Stimulated activated CD8-positive, alpha-beta memory T cell treated with anti-CD3 and anti-CD28 coated beads, Interleukin-12 subunit alpha, Interleukin-12 subunit beta, amount 100 ng/mL, for 4 hours (primary cell): ENCODE measurements around the gene ZC3H10.
"Not testable (repeated sequence)": the region's sequence is repeated elsewhere in the genome, so short reads cannot be mapped to it uniquely, and the experiment has no call there.

Source experiments
- DNase-seq: peaks from one replicate; pipeline ENCODE4 v3.0.0-alpha.2; 2020; ENCODE audit warnings: low read depth

ZC3H10 gene

DNA sequence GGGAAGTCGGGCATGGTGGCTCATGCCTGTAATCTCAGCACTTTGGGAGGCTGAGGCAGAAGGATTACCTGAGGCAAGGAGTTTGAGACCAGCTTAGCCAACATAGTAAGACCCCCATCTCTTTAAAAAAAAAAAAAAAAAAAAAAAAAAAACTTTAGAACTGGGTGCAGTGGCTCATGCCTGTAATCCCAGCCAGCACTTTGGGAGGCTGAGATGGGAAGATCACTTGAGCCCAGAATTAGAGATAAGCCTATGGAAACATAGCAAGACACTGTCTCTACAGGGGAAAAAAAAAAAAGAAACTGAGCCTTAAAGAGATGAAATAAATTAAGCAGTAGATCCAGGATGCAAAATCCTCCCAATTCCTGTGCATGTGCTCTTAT lies 15.4 kb upstream of the ZC3H10 start:
- no peak for DNase-seq

DNA sequence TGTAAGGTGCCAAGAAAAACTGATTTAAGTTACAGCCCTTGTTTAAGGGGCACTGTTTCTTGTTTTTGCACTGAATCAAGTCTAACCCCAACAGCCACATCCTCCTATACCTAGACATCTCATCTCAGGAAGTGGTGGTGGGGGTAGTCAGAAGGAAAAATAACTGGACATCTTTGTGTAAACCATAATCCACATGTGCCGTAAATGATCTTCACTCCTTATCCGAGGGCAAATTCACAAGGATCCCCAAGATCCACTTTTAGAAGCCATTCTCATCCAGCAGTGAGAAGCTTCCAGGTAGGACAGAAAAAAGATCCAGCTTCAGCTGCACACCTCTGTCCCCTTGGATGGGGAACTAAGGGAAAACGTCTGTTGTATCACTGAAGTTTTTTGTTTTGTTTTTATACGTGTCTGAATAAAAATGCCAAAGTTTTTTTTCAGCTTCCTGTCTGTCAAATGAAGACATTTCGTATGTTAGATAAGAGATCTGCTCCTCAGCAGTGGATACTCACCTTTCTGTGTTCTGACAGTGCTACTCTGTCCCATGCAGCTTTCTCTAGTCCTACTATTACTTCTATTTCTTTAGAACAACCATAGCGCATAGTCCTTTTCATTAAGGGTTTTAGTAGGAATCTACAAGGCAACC lies 14.9 kb upstream of the ZC3H10 start:
- no peak for DNase-seq

DNA sequence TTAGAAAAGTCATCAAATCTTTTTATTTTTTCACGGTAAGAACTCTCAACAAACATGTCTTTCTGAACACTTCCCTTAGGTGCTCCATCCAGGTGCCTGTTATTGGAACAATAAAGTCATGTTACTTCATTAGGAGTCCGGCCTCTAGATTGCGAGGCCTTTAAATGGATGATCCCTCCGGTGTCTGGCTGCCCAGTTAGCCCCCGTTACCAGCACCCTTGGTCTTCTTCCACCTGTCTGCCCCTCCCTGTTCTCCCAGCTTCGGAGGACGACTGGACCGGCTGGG lies 14.3 kb upstream of the ZC3H10 start:
- DNase-seq = no peak

DNA sequence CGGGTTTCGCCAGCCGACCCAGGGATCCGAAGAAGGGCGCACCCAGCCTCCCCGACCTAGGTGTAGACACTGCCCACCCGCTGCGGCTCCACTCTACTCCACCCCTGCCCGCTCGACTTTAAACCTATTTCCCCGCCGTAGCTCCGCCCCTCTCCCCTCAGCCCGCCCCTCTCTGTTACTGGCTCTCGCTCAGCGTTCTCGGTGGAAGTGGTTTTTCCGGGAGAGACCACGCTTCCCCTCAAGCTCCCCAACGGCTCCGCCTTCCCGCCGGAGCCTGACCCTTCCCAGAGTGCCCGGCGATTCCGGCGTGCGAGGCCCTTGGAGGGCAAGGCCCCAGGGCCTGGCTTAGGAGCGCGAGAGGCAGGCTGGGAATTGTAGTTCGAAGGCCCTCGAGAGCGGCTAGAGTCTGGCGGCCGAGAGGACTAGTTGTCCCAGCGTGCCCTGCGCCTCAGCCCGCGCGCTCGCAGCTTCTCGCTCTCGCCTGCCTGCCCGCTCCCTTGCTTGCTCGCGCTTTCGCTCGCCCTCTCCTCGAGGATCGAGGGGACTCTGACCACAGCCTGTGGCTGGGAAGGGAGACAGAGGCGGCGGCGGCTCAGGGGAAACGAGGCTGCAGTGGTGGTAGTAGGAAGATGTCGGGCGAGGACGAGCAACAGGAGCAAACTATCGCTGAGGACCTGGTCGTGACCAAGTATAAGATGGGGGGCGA lies 13.8 kb upstream of the ZC3H10 start, which contains the start of gene PA2G4:
Gene PA2G4 (plus strand): TSS at position 451 of the 706 bp plus-strand sequence. CDS start 179 bp downstream, at position 630.
- DNase-seq = peak; percentile 92

DNA sequence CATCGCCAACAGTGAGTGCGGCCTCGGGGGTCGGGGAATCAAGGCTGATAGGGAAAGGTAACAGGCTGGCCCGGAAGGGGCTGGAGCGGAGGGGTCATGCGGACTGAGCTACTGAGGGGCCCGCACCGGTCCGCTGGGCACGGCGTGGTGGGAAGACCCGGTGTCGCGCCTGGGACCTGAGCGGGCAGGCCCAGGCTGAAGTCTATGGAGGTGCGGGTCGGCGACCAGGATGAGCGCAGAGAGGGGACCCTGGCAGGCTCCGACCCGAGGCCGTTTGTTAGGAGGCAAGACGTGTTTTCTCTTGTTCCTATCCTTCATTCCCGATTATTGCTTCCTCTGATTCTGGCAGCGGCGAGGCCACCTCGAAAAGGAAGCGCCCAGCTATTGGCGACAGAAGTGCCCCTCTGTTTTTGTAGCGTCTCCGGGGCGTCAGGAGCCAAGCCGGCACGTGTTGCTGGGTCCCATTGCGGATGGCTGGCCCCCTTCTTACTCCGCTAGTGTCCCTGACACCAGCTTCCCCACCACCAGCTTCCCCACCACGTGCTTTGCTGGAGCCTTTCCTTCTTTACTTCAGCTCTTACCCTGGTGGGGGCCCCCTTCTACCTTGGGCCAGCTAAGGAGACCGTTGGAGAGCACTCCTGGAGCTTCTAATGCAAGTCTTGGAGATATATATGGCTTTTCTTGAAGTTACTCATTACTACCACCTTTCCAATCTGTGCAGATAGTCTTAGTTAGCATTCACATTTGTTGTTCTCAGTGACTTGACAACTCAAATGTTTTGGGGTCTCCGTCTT lies 13.1 kb upstream of the ZC3H10 start:
- no peak for DNase-seq

DNA sequence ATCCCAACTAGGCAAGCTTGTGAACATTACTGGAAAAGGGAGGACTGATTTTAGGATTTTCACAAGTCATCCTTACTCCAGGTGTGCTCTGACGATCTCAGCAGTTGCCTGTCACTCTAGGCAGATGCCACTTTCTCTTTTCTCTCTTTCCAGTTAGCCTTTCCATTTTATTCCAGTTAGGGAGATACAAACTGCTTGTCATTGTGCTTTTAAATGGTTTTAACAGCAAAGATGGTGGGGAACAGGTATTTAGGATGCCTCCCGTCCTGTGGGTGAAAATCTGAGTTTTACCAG lies 12.5 kb upstream of the ZC3H10 start:
- DNase-seq = no peak

DNA sequence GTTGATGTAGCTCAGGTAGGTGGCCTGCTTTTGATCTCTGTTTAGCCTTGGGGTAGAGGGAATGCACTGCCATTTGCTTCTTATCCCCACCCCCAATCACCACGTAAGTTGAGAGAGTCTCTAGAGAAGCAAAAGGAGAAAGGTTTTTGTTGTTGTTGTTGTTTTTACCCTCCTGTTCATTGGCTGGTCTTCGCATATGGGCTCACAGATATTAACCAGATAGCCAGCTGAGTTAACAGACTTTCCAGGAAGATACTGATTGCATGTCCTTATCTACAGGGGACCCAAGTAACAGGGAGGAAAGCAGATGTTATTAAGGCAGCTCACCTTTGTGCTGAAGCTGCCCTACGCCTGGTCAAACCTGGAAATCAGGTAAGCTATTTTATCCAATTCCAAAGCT lies 10.8 kb upstream of the ZC3H10 start:
- no peak for DNase-seq

DNA sequence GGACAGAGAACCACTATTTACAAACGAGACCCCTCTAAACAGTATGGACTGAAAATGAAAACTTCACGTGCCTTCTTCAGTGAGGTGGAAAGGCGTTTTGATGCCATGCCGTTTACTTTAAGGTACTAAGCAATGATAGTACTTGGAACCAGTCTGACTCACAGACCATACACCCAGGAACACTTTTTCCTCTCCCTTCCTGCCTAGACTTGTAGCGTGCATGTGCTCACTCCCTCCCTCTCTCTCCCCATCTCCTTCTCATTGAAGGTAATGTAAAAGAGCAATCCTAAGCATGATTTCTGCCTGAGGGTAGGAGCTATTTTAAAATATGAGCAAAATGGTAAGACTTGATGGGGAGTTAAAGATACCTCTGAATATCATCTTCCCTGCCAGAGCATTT lies 7.5 kb upstream of the ZC3H10 start:
- DNase-seq = no peak

DNA sequence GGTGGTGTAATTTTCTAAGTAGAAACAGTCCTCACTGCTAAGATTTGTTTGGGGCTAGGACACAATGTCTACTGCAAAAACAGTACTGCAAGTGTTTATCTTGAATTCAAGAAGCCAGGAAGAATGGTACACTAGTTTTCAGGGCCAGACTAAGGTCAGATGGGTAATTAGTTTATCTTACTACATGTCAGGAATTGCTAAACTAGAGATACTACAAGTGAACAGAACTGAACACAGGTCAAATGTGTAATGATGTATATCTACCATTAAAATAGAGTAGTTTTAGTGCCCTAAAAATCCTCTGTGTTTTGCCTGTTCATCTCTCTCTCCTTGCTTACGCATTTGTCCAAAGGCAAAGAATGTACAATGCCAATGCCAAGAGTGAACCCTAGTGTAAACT lies 4.0 kb upstream of the ZC3H10 start:
- DNase-seq = no peak

DNA sequence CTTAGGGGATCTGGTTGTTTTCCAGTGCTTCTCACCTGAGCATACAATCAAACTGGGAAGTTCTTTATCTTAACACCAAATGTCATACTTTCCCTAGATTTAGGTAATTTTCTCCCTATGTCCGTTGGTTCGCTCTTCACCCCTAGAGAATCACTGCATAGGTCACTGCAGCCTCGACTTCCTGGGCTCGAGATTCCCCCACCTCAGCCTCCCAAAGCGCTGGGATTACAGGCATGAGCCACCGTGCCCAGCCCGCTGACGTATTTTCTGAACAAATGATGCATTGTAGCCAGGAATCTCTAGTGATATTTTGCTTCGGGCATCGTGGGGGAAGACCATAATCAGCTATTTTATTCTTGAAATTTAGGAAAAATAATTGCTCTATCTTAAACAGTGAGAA lies 2.7 kb upstream of the ZC3H10 start:
- no peak for DNase-seq

DNA sequence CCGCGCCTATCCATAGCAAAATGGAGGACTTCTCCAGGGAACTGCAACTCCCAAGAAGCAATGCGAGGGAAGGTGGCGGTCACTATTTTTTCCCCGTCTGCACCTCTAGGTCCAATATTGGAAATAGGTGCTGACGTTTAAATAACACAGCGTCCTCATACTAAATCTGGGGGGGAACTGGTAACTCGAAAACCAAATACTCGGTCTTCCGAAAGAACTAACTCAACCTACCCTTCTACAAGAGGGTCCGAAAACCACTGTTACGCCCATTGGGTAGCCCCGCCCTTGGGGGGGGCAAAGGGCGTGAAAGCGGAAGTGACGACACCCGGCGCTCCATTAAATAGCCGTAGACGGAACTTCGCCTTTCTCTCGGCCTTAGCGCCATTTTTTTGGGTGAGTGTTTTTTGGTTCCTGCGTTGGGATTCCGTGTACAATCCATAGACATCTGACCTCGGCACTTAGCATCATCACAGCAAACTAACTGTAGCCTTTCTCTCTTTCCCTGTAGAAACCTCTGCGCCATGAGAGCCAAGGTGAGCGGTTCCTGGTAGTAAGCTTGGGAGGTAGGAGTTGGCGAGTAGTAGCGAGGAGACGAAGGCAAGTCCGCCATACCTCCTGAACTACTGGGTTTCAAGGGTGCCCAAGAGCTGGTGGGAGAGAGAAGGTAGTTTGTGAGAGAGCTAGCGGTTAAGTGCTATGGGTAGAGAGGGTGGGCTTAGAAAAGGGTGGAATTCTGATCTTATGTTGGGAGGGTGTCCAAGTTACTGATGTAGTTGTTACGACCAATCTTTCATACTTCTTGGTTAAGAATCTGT lies 1.6 kb upstream of the ZC3H10 start, which contains the start of gene RPL41:
Gene RPL41 (plus strand): TSS at position 367 of the 815 bp plus-strand sequence.
- peak; percentile 88 for DNase-seq

DNA sequence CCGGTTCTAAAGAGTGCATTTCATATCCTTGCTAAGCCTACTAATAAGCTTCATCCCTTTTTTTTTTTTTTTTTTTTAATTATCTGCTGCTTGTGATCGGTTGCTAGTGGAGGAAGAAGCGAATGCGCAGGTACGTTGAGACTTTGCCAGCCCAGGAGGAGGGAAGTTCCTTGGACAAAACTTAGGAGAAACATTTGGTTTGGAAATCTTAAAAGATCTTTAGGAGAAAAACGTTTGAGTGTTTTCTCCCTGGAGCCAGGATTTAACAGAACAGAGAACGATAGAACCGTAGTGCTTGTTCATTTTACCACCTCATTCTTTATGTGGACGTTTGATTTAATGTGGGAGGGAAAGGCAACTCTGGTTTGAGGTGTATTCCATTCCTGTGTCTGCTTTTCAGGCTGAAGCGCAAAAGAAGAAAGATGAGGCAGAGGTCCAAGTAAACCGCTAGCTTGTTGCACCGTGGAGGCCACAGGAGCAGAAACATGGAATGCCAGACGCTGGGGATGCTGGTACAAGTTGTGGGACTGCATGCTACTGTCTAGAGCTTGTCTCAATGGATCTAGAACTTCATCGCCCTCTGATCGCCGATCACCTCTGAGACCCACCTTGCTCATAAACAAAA lies 872 bp upstream of the ZC3H10 start:
- not testable (repeated sequence) for DNase-seq

DNA sequence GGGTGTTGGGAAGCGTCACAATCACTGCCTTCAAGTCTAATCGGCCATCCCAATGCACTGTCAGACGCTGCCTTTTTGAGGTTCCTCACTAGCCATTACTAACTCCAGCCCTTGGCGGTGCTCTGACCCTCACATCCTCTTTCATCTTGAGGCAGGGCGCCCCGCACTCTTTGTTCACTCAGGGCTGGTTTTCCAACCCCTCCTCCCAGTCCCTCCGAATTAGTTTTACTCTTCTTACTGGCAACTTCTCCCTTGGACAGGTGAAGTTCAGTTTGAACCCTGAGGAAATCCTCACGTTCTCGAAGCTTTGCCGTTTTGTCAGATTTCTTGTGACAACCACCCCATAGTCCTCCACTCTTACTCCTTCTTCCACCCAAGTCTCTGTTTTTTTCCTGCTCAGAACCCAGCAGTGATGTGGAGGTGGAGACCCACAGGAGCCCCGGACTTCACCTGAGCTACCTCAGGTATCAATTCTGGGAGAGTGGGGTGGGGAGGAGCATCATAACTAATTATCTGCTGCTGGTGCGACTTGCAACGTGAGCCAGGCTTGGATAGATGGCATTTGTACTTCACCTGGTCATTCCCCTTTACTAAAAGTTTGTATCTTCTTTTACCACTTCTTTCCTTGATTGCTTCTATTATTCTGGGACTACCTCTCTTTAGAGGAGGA lies 757 bp downstream of the ZC3H10 start:
- DNase-seq = no peak

DNA sequence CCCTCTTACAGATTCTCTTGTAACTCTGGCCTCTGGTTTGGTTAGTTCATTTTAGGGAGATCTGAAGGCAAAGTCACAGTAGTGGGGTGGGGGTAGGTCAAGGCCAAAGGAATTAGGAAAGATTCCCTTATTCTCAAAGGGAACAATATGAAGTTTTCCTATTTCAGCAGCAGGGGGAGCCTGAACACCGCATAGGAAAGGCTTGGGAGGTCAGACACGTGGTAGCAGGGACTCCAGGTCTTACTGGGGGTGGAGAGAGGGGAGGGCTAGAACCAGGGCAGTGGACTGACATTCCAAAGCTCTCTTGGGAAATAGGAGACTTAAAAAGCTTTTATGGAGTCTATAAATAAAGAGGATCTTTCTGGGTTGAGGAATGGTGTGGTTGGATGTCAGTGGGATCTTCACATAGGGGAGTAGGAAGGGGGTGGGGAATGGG lies 1.3 kb downstream of the ZC3H10 start:
- DNase-seq = peak; percentile 32

DNA sequence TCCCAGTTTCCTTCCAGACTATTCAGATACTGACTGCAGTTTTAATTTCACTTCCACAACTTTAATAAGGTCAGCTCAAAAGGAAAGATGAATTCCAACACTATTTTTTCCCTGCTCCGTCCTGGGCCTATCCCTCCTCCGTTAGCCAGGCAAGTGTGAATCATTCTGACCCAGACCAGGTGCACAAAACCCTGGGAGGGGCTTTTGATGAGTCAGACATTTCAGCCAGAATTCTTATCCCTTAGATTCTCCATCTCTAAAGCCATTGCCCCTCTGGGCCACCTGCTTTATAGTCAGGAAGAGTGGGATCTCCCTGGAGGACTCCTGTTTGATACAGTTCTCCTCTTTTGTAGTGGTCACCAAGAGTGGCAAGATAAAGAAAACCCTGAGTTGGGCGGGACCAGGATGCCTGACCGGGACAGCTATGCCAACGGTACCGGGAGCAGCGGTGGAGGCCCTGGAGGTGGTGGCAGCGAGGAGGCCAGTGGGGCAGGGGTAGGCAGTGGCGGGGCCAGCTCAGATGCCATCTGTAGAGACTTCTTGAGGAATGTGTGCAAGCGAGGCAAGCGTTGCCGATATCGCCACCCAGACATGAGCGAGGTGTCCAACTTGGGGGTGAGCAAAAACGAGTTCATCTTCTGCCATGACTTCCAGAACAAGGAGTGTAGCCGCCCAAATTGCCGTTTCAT lies 2.2 kb downstream of the ZC3H10 start:
- DNase-seq = no peak

DNA sequence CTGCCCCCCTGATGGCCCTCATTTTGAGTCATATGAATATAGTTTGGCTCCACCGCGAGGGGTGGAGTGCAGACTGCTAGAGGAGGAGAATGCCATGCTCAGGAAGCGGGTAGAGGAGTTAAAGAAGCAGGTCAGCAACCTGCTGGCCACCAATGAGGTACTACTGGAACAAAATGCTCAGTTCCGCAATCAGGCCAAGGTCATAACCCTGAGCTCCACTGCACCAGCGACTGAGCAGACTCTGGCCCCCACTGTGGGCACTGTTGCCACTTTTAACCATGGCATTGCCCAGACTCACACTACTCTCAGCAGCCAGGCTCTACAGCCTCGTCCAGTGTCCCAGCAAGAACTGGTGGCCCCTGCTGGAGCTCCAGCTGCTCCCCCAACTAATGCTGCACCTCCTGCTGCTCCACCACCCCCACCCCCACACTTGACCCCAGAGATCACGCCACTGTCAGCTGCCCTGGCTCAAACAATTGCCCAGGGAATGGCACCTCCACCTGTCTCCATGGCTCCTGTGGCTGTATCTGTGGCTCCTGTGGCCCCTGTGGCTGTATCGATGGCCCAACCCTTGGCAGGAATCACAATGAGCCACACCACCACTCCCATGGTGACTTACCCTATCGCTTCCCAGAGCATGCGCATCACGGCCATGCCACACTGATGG lies 3.3 kb downstream of the ZC3H10 start:
- DNase-seq = no peak

DNA sequence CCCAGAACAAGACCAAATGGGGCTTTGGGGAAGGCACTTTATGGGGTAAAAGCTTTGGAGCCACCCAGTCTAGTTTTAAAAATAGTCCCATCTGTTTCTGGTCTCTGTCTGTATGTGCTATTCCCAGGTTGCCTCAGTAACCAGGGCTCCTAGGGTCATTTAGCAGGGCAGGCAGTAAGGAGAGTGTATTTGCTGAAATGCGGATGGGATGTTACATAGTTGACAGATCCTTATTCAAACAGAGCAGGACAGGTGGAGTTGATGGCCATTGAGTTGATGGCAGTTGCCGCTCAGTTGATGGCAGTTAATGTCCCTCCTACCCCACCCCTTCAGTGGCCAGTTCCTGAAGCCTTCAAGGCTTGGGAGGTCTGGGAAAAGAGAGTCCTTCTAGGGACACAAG lies 4.6 kb downstream of the ZC3H10 start:
- DNase-seq = no peak

DNA sequence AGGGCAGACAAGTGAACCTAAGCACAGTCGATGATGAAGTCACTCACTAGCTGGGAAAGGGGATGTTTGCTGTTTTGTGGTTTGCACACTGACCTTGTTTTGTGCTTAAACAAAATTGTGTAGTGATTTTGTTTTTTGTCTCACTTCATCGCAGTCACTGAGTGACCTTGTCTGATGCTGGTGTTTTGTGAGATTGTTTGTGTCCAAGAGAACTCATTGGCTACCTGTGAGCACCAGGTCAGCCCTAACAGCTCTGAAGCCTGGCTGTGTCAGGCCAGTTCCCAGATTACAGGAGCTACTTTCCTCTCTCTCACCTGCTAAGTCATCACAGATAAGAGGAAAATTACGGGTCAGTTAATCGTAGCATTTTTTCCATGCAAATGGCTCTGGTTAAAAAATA lies 6.1 kb downstream of the ZC3H10 start:
- no peak for DNase-seq

DNA sequence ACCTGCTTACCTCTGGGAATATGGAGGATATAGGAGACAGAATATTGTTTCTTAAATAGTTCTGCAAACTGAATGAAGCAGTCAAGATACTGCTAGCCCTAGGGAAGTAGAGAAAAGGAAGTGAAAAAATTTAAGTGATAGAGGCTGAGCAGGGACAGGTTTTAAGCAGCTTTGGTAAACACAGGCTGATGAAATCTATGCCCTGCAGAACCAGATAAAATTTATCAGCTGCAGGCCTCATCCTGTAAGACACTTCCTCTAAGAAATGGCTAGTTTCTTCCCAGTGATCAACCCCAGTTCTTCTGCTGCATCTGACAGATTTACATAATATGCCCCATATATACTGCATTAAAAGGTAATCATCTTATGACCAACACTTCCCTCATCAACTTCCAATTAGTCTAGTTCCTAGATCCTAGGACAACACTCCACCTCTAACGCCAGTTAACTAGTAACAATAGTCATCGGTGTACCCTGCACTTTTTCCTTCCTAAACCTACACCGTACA lies 8.7 kb downstream of the ZC3H10 start:
- DNase-seq = no peak

DNA sequence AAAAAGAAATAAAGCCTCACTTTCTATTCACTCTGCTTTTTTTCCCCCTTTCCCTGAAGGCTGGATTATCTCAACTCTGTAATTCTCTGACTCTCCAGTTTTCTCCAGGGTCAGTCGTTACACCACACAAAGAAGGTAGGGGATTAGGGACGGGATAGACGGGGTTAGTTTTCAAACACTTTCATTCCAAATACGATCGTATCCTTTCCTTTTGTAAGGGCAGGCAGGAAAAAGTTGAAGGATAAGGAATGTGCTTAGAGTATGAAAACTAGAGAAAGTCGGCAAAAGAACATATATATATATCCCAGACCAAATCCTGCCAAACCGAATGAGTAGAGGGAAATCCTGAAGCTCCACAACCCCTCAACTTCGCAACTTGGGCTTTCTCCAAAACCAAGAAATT lies 9.4 kb downstream of the ZC3H10 start:
- no peak for DNase-seq
